DMS79 treated with DMSO at 0.1 percent for 48 hours (cell line): ENCODE results near the gene IFNA17.
"Not testable (repeated sequence)": the region's sequence is repeated elsewhere in the genome, so short reads cannot be mapped to it uniquely, and the experiment has no call there.

Experiments
- DNase-seq: peaks from one replicate; lab custom pipeline; 2025; lab: John Stamatoyannopoulos, UW

Gene IFNA17

DNA sequence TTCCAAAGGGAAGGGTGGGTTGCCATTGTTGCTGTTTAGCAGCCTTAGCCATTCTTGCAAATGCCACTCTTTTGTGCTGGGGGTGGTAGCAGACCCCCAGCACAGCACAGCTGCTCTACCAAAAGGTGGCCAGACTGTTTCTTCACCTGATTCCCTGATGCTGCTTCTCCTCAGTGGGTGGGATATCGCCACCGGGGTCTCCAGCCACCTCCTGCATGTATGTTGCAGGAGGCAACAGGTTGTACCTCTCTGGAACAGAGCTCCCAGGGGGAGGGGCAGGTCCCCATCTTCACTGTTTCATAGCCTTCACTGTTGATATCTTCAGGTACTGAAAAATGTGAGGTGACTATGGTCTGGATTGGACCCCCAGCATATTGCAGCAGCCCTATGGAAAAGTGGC is 17.2 kb downstream of the IFNA17 start:
- not testable (repeated sequence) for DNase-seq

DNA sequence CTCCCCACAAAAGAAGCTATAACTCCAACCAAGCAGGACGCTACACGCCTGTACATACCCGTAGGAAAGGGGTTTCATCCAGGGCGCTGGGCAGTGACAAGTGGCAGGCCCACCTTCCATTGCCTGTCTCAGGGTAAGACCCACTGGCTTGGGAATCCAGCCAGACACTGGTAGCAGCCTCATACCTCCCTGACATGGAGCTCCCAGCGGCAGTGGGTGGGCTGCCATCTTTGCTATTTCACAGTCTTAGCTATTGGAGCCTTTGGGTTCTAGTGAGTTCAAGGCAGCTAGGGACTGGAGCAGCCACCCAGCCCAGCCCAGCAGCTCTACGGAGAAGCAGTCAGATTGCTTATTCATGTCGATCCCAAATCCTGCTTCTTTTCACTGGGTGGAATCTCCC is 17.7 kb downstream of the IFNA17 start:
- no peak for DNase-seq

DNA sequence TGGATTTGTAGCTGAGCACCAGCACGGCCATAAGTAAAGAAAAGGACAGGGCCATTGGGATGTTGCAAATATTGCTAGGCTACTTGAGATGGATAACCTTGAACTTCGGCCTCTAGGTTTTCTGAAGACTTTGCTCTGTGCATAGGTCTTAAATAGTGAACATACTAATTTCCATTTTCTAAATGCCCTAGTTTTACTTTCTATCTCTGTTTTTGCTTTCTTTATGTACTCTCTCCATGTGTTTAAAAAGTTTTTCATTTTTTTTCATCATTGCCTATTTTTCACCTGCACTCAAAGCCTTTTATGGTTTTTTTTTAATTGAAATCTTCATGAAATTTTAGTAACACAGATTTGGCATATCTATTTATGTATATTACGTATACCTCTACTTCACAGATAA is 21.0 kb downstream of the IFNA17 start, which contains the start of gene IFNA10:
TSS of gene IFNA10 (minus strand) at position 101 of the 400 bp plus-strand sequence. CDS start at position 55, 46 bp downstream.
- not testable (repeated sequence) for DNase-seq

DNA sequence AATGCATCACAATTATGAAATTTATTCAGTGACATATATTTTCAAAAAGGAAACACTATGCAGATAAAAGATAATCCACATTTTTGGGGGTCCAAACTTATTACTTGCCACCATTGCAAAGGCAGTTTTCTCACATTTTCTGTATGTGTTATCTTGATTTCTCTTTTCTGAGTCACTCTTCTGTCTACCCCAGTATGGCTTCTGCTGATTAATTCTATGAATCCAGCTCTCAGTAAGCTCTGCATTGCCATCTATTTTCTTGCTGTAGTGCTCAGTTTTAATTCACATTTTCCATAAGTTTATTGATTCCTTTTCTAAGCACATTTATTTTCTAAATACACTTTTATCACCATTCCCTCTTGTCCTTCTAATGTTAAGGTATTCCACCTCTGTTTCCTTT is 22.8 kb downstream of the IFNA17 start:
- DNase-seq = no peak

DNA sequence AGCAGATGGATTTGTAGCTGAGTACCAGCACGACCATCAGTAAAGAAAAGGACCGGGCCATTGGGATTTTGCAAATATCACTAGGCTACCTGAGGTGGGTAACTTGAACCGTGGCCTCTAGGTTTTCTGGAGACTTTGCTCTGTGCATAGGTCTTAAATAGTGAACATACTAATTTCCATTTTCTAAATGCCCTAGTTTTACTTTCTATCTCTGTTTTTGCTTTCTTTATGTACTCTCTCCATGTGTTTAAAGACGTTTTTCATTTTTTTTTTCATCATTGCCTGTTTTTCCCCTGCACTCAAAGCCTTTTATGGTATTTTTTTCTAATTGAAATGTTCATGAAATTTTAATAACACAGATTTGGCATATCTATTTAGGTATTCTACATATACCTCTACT is 25.9 kb downstream of the IFNA17 start, which contains the start of gene IFNA7:
TSS of gene IFNA7 (minus strand) at position 101 of the 400 bp plus-strand sequence. CDS start at position 61, 40 bp downstream.
- DNase-seq = not testable (repeated sequence)

DNA sequence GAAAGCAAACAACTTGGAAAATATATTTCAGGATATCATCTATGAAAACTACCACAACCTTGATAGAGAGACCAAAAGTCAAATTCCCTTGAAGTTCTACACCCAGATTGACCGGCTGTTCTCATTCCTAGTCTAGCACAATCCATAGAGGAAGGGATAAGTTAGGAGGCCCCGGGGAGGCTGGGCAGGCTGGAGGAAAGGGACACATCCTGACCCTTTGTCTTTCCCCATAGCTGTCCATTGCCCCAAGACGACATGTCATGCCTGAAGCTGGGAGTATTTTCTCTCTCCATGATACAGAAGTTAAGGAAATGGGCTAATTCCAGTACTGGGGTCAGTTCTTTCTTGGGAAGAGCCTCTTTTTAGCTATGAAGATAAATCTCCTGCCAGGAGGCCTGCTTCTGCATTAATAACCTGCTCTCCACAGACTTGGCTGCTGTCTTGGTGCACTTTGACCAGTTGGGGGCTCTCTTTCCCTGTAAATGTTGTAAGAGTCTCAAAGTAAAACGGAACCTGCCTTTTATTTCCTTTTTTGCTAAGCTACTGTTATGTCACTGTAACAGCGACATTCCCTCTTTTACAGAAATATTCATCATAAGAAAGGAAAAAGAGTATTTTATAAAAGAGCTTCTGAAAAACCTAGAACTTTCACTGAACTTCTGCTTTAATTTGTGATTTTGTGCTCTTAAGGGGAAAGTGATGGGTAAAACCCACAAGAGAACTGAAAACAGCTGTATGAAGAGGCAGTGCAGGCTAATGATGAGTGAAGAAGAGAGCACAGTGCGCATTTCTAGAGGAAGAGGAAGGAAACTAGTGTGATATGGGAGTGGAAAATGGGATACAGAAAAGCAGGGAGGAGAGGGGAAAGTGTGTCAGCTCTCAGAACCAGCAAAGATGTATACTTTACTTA is 32.9 kb downstream of the IFNA17 start:
- not testable (repeated sequence) for DNase-seq

DNA sequence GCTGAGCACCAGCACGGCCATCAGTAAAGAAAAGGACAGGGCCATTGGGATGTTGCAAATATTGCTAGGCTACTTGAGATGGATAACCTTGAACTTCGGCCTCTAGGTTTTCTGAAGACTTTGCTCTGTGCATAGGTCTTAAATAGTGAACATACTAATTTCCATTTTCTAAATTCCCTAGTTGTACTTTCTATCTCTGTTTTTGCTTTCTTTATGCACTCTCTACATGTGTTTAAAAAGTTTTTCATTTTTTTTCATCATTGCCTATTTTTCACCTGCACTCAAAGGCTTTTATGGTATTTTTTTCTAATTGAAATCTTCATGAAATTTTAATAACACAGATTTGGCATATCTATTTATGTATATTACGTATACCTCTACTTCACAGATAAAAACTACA is 40.5 kb downstream of the IFNA17 start, which contains the start of gene IFNA4:
TSS of gene IFNA4 (minus strand) at position 101 of the 400 bp plus-strand sequence. CDS start at position 45, 56 bp downstream.
- DNase-seq = not testable (repeated sequence)

DNA sequence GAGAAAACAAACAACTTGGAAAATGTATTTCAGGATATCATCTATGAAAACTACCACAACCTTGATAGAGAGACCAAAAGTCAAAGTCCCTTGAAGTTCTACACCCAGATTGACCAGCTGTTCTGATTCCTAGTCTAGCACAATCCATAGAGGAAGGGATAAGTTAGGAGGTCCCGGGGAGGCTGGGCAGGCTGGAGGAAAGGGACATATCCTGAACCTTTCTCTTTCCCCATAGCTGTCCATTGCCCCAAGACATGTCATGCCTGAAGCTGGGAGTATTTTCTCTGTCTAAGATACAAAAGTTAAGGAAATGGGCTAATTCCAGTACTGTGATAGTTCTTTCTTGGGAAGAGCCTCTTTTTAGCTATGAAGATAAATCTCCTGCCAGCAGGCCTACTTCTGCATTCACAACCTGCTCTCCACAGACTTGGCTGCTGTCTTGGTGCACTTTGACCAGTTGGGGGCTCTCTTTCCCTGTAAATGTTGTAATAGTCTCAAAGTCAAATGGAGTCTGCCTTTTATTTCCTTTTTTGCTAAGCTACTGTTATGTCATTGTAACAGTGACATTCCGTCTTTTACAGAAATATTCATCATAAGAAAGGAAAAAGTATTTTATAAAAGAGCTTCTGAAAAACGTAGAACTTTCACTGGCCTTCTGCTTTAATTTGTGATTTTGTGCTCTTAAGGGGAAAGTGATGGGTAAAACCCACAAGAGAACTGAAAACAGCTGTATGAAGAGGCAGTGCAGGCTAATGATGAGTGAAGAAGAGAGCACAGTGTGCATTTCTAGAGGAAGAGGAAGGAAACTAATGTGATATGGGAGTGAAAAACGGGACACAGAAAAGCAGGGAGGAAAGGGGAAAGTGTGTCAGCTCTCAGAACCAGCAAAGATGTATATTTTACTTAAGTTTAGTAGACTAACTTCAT is 44.9 kb downstream of the IFNA17 start:
- DNase-seq = not testable (repeated sequence)
